NT2/D1 (cell line): ENCODE data around the gene GMEB2.

Experiments
- SUZ12 ChIP-seq: IDR thresholded peaks from 2 replicates; pipeline ENCODE4 v1.6.1; 2011; ENCODE audit not compliant: insufficient read length, insufficient read depth; ENCODE audit errors: extremely low read depth
- YY1 ChIP-seq: IDR thresholded peaks from 2 replicates; pipeline ENCODE4 v1.6.1; 2011; ENCODE audit not compliant: insufficient read length, insufficient read depth

DNA sequence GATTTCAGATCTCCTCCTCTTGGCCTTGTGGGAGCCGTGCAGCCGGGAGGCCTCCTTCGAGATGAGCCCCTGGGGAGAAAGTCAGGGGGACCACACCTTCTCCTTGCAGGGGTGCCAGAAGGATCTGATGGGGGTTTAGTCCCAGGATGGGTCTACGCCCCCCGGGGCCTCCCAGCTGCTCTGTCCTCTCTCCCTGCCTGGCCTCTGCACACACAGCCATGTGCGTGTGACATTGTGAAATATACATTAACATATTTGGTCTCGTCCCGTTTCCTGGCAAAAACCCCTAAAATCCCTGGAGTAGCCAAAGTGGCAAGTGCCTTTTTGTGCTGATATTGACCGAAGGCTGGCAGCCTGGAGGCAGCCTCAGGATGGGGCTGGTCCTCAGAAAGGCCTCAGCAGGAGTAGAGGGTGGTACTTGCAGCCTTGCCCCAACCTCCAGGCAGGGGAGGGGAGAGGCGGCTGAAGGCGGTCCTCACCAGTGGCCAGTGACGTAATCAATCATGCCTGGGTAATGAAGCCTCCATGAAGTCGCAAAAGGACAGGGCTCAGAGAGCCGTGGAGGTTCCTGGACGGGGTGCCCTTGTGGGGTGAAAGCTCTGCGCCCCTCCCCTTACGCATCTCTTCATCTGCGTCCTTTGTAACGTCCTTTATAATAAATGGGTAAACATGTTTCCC, 47.7 kb downstream of the GMEB2 start:
- no peak for TF ChIP-seq YY1
- TF ChIP-seq SUZ12 = no peak
